Measurements from ENCODE around the gene P2RY6. TPM values are rescaled to one million over a fixed set of nuclear protein-coding genes. Genes with fewer than 3 reads are reported as not detected.

Gene P2RY6
- total and polyA plus RNA-seq, 2 of the 8 experiments (the other 6 are each of a cell fraction or from before 2014, with no cell fraction given), result 0.15 TPM; not detected in 1

DNA sequence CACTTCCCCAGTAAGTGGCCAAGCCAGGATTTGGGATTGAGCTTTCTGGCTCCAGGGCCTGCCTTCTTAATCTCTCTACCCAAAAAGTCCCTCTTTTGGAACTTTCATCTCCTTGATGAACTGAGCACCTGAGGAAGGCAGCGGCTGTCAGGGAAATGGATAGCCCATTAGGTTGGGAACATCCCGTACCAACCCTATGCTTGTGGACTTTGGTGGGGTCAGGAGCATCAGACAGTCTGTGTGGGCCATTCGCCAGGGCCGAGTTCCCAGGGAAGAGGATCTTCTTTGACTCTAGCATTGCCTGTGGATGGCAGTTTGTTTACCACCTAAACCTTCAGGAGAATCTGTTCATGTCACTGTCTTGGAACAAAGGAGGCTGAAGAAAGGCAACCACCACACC is 66.1 kb downstream of the P2RY6 start (continued):
- no peak for TF ChIP-seq HDAC2 (IDR thresholded peaks at IDR 0.05; ENCODE audit: borderline replicate concordance in 1 of 2, low read depth in 2 of 2, low read length in 2 of 2)
- TF ChIP-seq TBP (IDR thresholded peaks at IDR 0.05; ENCODE audit: low read depth, low read length), result no peak
- TF ChIP-seq POU5F1 (IDR thresholded peaks at IDR 0.05; ENCODE audit: low read depth, low read length), result no peak
- no peak for TF ChIP-seq SIN3A (conservative IDR thresholded peaks at IDR 0.05 in 1 of 2, IDR thresholded peaks at IDR 0.05 in 1 of 2; ENCODE audit: low read depth in 1 of 2, low read length in 2 of 2)

Data from H1 (cell line).